ENCODE data around the gene IDI2.

The IDI2 gene

GRCh38 chr10:986881-987619 lies 38.6 kb downstream of the IDI2 start:
- DNase-seq (ENCODE audit: extremely low spot score, insufficient read length, low read depth) (no peak), FAIRE-seq (no peak)

GRCh38 chr10:986137-986825 lies 39.4 kb downstream of the IDI2 start:
- no peak for FAIRE-seq

GRCh38 chr10:985361-985760 lies 40.3 kb downstream of the IDI2 start:
- DNase-seq (ENCODE audit: extremely low spot score, insufficient read length, low read depth) = no peak
- FAIRE-seq = no peak

More at GRCh38 chr10:986137-986825, 39.4 kb downstream of the IDI2 start:
- no peak for DNase-seq (ENCODE audit: extremely low spot score, insufficient read length, low read depth)

- DNase-seq (ENCODE audit: extremely low spot score, insufficient read length, low read depth) (no peak), FAIRE-seq (no peak)
Observed at GRCh38 chr10:983971-984655, 41.5 kb downstream of the IDI2 start.

GRCh38 chr10:983401-983800 lies 42.3 kb downstream of the IDI2 start:
- FAIRE-seq = no peak
- DNase-seq (ENCODE audit: extremely low spot score, insufficient read length, low read depth) = no peak

GRCh38 chr10:980468-981093 lies 45.1 kb downstream of the IDI2 start:
- FAIRE-seq = no peak
- no peak for DNase-seq (ENCODE audit: extremely low spot score, insufficient read length, low read depth)

GRCh38 chr10:978826-979421 lies 46.7 kb downstream of the IDI2 start:
- FAIRE-seq = no peak
- DNase-seq (ENCODE audit: extremely low spot score, insufficient read length, low read depth) = no peak

- no peak for FAIRE-seq
Observed at GRCh38 chr10:976316-976715, 49.3 kb downstream of the IDI2 start.

GRCh38 chr10:974785-975074 lies 50.9 kb downstream of the IDI2 start:
- FAIRE-seq = no peak

More at GRCh38 chr10:976316-976715, 49.3 kb downstream of the IDI2 start:
- no peak for DNase-seq (ENCODE audit: extremely low spot score, insufficient read length, low read depth)

GRCh38 chr10:974038-974784 lies 51.4 kb downstream of the IDI2 start:
- DNase-seq (ENCODE audit: extremely low spot score, insufficient read length, low read depth) (no peak), FAIRE-seq (no peak)

More at GRCh38 chr10:974785-975074, 50.9 kb downstream of the IDI2 start:
- DNase-seq (ENCODE audit: extremely low spot score, insufficient read length, low read depth) = no peak

- FAIRE-seq = no peak
- no peak for DNase-seq (ENCODE audit: extremely low spot score, insufficient read length, low read depth)
Observed at GRCh38 chr10:972763-973162, 52.9 kb downstream of the IDI2 start.

GRCh38 chr10:971613-972012 lies 54.0 kb downstream of the IDI2 start:
- FAIRE-seq = no peak
- DNase-seq (ENCODE audit: extremely low spot score, insufficient read length, low read depth) = no peak

GRCh38 chr10:971150-971542 lies 54.5 kb downstream of the IDI2 start:
- DNase-seq (ENCODE audit: extremely low spot score, insufficient read length, low read depth) (no peak), FAIRE-seq (no peak)

- DNase-seq (ENCODE audit: extremely low spot score, insufficient read length, low read depth) = no peak
- no peak for FAIRE-seq
Observed at GRCh38 chr10:970311-971149, 55.1 kb downstream of the IDI2 start.

GRCh38 chr10:969473-970150 lies 56.0 kb downstream of the IDI2 start:
- FAIRE-seq (no peak), DNase-seq (ENCODE audit: extremely low spot score, insufficient read length, low read depth) (no peak)
